GM21529 (cell line): Measurements from ENCODE around the gene ZNF219.

Experiments
- ATAC-seq: cut with Tn5 transposase; IDR thresholded peaks from one replicate; pipeline ENCODE4 v1.9.1; 2021; ENCODE audit not compliant: unreplicated experiment

Gene ZNF219

DNA sequence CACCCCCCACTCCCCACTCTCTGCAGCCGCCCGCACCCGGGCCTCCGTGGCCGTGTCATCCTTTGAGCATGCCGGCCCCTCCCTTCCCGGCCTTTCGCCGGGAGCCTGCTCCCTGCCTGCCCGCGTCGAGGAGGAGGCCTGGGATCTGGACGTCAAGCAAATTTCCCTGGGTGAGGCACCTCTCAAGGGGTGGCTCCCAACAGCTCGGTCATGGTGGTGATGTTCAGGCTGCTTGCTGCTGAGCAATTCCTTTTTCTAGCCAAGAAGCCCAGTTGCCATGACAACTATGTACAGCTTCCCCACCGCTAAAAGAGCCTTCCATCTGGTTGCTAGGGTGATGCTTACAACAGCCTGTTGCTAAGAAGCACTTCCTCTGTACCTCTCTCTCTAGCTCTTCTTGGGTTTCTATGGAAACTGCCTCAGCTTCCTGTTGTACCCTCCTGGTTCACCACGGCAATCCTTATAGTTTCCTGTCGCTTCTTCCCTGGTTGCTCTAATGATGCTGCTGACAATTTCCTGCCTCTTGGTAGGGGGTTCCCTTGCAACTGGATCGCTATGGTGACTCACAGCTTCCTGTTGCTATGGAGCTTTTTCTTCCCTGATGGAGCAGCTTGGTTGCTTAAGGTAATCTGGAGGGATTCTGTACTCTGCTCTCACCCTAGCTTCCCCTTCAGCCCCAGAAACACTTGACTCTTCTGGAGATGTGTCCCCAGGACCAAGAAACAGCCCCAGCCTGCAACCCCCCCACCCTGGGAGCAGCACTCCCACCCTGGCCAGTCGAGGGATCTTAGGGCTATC, 11.0 kb downstream of the ZNF219 start:
- ATAC-seq = no peak

DNA sequence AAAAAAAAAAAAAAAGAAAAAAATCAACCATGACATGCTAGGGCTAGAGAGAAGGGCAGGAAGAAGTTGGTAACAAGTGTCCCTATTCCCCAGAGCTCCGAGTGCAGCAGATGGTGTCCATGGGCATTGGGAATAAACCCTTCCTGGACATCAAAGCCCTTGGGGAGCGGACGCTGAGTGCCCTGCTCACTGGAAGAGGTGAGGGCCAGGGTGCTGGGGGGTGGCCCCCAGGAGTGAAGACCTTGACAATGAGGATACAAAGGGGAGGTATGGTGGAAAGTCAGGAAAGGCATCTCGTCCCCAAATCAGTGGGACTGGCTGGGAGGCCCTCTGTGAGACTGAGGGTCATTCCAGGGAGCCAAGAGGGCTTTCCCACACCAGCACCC, 11.6 kb downstream of the ZNF219 start:
- no peak for ATAC-seq

DNA sequence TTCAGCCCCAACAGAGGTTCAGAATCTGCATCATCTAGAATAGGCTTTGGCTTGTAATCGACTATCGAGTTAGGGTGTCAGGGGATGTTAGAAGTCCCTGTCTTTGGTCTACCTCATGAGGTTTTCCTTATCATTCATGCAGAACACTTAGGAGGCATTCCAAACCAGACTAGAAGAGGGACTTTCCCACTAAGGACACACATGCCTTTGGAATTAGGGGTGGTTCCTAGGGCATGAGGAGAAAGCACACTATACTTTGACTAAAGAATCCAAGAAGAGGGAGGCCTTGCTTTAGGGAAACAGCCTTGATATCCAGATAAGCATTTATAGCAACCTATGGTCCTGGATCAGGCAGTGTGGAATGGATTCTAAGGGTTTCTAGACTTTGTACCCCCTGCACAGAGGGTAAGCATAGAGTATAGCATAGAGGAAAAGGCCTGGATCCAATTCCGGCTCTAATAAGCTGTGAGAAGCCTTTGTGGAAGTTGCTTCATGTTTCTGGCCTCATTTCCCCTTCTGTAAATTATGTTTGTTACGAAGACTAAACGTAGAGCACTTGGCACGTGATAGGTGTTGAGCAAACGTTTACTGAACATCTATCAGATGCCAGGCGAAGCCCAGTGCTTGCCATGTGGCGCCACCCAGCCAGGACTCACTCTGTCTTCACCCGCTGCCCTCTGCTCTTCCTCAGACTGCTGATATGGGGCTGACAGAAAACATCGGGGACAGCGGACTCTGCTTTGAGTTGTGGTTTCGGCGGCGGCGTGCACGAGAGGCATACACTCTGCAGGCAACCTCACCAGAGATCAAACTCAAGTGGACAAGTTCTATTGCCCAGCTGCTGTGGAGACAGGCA, 13.2 kb downstream of the ZNF219 start:
- ATAC-seq = no peak

DNA sequence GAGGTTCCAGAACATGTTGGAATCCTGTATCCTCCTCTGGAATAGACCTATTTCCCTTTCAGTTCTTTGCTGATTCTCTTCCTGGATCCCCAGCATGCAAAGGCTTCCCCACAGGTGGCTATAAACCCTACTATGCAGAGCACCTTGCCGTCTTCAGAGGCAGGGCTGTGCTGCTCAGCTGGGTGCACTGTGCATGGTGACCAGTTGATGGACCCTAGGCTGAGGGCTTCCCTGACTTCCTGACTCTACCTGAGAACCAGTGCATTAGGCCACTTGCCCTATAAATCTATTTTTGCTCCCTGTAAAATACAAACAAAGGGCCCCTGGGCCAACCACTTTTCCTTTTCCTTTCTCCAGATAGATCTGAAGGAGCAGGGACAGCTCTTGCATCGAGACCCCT, 14.1 kb downstream of the ZNF219 start:
- no peak for ATAC-seq

DNA sequence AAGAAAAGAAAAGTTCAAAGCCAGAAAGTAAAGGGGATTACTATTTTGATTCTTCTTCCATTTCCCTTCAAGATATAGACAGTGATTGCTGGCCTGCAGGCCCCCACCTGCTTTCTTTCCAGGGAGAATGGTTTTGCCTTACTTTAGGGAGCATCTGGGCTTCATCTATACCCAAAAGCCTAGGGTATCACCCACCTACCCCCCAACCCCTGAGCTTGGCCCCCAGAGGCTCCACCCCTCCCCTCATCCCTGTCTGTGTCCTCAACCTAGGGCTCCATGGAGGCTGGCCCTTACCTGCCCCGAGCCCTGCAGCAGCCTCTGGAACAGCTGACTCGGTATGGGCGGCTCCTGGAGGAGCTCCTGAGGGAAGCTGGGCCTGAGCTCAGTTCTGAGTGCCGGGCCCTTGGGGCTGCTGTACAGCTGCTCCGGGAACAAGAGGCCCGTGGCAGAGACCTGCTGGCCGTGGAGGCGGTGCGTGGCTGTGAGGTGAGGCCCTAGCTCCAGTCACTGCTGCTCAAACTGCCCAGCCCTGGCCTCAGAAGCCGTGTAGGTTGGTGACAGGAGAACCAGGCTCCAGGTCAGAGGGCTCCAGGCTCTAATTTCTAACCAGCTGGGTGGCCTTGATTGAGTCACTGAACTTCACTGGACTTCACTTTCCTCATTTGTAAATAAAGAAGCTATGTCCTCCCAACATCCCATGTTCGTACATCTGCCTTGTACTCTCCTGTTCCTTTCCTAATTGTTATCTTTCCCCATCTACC, 14.7 kb downstream of the ZNF219 start:
- ATAC-seq = no peak

DNA sequence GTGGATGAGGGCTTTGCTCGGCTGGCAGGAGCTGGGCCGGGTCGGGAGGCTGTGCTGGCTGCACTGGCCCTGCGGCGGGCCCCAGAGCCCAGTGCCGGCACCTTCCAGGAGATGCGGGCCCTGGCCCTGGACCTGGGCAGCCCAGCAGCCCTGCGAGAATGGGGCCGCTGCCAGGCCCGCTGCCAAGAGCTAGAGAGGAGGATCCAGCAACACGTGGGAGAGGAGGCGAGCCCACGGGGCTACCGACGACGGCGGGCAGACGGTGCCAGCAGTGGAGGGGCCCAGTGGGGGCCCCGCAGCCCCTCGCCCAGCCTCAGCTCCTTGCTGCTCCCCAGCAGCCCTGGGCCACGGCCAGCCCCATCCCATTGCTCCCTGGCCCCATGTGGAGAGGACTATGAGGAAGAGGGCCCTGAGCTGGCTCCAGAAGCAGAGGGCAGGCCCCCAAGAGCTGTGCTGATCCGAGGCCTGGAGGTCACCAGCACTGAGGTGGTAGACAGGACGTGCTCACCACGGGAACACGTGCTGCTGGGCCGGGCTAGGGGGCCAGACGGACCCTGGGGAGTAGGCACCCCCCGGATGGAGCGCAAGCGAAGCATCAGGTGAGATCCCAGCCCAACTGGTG, 16.8 kb downstream of the ZNF219 start:
- no peak for ATAC-seq

DNA sequence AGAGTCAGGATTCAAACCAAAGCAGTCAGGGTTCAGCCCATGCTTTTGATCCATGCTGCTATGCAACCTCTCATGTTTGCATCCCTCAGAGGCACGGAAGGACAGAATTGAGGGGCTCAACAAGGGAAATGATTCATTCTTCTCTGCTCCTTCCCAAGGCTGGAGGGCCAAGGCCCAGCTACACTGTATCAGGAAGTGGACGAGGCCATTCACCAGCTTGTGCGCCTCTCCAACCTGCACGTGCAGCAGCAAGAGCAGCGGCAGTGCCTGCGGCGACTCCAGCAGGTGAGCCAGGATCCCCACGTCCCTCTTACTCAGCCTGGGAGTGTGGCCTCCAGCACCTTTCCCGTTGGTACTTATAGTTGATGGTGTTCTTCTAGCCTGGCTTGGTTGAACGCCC, 19.7 kb downstream of the ZNF219 start:
- ATAC-seq = no peak

DNA sequence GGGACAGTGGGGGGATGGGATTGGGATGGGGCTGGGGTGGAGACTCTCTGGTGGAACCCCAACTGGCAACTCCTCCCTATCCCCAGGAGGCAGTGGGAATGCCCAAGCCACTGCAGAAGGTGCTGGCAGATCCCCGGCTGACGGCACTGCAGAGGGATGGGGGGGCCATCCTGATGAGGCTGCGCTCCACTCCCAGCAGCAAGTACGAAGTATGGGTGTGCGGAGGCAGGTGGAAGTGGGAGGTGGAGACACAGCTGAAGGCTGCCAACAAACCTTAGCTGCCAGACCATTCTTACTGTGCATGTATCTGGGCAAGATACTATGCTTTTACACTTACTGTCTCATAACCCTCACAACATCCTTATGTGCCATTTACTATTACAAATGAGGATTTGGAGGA, 20.2 kb downstream of the ZNF219 start:
- no peak for ATAC-seq

DNA sequence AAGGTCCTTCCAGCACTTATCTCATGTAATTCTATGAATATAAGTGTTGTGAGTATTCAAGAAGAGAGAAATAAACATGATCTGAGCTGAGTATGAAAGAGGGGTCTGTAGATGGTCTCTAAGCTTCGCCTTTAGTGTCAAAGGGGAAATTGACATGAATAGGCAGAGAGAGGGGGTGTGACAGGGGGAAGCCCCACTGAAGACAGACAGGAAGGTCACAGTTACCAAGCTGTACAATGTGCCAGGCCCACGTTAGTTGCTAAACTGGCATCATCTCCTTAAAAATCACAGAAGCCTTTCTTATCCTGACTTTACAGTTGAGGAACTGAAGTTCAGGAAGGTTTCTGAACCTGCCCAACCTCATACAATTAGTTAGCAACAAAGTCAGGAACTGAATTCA, 20.8 kb downstream of the ZNF219 start:
- ATAC-seq = no peak

DNA sequence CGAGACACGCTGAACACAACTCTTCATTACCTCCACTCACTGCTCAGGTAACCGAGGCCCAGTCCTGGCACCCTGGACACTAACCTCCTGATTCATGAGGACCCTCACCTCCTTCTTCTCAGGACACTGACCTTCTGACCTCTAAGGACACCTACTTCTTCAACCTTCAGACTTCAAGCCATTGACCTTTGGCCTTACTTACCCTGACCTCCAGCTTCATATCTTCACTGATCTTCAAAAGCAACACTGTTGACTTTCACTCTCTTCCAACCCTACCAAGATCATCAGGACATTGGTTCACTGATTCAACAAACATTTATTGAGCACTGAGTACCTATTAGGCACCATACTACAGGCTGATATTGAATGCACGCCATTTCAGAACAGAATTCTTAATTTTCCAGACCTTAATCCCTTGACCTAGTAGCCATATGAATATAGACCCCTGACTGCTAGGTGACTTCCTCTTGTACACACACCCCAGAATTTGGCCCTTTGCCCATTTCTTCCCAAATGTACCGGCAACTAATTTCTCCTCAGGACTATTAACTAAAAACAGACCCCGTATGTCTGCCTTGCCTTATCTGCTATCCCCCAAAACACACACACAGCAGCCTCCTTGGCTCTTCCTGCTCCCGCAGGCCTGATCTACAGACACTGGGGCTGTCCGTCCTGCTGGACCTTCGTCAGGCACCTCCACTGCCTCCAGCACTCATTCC, 22.6 kb downstream of the ZNF219 start:
- no peak for ATAC-seq

DNA sequence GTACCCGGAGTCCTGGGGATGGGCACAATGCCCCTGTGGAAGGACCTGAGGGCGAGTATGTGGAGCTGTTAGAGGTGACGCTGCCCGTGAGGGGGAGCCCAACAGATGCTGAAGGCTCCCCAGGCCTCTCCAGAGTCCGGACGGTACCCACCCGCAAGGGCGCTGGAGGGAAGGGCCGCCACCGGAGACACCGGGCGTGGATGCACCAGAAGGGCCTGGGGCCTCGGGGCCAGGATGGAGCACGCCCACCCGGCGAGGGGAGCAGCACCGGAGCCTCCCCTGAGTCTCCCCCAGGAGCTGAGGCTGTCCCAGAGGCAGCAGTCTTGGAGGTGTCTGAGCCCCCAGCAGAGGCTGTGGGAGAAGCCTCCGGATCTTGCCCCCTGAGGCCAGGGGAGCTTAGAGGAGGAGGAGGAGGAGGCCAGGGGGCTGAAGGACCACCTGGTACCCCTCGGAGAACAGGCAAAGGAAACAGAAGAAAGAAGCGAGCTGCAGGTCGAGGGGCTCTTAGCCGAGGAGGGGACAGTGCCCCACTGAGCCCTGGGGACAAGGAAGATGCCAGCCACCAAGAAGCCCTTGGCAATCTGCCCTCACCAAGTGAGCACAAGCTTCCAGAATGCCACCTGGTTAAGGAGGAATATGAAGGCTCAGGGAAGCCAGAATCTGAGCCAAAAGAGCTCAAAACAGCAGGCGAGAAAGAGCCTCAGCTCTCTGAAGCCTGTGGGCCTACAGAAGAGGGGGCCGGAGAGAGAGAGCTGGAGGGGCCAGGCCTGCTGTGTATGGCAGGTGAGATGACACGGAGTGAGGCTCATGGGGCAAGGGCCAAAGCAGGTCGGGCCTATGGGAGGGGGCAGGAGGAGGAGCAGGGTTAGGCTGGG, 23.8 kb downstream of the ZNF219 start:
- ATAC-seq = no peak

DNA sequence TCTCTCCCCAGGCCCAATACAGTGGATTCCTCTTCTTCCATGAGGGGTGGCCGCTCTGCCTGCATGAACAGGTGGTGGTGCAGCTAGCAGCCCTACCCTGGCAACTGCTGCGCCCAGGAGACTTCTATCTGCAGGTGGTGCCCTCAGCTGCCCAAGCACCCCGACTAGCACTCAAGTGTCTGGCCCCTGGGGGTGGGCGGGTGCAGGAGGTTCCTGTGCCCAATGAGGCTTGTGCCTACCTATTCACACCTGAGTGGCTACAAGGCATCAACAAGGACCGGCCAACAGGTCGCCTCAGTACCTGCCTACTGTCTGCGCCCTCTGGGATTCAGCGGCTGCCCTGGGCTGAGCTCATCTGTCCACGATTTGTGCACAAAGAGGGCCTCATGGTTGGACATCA, 24.5 kb downstream of the ZNF219 start:
- no peak for ATAC-seq

DNA sequence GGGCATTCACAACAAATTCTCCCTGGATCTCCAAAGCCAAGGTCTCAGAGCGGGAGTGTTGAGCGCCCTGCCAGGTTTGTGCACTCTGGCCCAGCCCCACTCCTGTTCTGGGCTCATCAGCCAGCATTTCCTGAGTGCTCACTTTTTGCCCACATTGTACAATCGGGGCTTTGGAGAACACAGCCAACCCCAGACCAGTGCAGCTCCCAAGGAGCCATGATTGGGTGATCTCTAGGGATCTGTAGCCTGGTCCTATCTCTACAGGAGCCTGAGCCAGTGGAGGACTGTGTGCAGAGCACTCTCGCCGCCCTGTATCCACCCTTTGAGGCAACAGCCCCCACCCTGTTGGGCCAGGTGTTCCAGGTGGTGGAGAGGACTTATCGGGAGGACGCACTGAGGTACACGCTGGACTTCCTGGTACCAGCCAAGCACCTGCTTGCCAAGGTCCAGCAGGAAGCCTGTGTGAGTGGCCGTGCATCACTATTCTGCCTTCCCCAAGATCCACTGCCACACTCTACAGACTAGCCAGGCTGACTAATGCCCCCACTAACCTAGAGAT, 25.6 kb downstream of the ZNF219 start:
- ATAC-seq = no peak

DNA sequence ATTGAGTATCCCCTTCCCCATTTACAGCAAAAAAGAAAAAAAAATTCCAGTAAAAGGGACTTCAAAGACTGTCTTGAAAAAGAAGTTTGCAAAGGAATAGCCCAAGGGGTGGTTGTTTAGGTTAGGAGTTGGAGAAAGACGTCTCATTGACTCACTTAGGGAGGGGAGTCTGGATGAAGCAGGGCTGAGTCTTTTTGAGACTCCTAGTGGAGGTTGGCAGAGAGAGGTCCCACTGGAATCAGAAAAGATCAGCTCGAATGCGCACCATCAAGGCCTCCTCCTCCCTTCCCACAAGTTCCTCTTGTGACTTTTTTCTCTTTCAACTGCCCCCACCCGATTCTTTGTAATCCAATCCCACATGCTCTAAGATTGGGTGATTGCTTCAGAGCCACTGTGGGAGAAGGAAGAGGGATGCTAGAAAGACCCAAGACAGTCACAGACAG, 26.4 kb downstream of the ZNF219 start:
- ATAC-seq = no peak

DNA sequence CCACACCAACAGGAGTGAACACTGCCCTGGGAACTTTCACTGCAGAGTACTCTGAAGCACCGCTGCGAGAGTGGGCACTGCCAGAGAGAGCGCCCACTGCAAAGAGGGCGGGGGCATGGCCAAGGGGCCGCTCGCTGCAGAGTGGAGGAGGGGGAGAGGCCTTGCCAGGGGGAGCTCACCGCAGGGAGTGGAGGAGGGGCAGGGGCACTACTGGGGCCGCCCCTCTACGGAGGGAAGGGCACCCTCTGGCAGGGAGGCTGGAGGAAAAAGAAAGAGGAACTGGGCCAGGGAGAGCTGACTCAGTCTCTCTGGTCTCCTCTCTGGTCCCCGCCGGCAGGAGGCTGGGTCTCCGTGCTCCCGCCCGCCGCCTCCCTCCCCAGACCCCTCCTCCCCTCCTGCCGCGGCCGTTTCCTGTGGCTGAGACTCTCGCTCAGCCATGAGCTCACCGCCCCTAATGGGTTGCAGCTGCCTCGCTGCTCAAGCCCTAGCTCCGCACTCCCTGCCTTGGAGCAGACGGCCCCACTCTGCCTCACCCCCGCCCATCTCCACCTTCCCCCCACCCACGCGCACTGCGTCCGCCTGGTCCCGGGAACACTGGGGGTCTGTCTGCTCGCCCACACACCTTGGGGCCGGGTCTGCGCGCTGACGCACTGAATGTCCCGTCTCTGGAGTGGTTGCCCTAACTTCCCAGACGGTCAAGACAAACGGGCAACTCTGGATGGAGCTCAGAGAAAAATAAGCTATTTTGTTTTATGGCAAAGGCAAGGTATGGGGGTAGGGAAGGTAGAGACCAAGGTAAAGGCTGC, 27.0 kb downstream of the ZNF219 start:
- ATAC-seq = peak; percentile 81

DNA sequence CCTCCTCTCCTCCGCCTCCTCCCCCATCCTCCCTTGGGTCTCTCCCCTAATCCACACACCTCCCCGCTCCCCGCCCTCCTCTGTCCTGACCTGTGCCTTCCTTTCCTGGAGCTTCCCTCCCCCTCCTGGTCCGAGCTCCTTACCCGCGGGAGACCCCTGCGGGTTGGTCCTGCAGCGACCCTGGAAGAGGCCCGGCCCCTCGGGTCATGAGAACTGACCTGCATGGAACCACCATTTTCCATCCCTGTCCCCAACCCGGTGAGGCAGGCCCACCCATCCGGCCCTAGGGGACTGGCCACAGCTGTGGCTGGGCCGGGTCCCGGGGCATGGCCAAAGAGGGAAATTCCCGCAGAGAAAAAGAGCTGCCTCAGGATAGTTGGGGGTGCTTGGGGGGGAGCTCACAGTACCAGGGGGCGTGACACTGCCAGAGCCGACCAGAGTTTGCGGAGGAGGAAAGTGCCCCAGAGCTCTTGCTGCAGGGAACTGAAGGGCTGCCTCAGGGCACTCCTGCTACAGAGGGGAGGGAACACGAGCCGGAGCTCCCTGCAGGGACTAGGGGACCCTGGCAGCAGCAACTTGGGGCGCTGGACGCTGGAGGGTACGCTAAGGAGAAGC, 27.7 kb downstream of the ZNF219 start:
- no peak for ATAC-seq

DNA sequence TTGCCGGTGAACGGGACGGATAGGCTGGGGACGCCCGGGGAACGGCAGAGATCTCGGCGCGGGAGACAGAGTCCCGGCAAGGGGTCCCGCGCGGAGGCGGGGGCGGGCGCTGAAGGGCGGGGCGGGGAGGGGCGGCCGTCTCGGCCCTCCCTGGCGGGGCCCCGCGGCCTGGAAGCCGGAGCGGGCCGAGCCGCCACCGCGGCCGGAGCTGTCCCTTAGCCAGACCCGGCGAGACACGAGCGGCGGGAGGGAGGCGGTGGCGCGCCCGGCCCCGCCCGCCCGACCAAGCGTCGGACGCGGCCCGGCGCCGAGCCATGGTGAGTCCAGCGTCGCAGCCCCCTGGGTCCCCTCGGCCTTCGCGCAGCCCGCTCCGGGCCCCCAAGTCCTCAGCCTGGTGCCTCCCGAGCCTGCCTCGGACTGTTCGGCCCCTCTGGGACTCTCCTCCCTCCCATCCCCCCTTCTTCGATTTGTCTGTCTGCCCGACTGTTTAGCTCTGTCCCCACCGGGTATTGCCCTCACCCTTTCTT, 28.3 kb downstream of the ZNF219 start, which contains the start of gene ARHGEF40:
TSS of gene ARHGEF40 (plus strand) at position 222 of the 527 bp plus-strand sequence. CDS start at position 315, 93 bp downstream.
- ATAC-seq = no peak
